ENCODE results near the gene PPIH. TPM values are rescaled to one million over a fixed set of nuclear protein-coding genes. Genes with fewer than 3 reads are reported as not detected.
"Not testable (repeated sequence)": the region's sequence is repeated elsewhere in the genome, so short reads cannot be mapped to it uniquely, and the experiment has no call there.

Gene PPIH
- total RNA-seq, 1 donor = 26.1 TPM

GRCh38 chr1:42698081-42698813, 40.0 kb downstream of the PPIH start:
- Histone ChIP-seq H3K27me3 (ENCODE audit: insufficient read depth, low read length) (no peaks in the 10 kb centered on the region), H3K4me3 (ENCODE audit: low read length) (no peak overlapping the region)

GRCh38 chr1:42700006-42700405, 41.8 kb downstream of the PPIH start:
- H3K27me3 ChIP-seq (ENCODE audit: insufficient read depth, low read length) = no peaks in the 10 kb centered on the region
- no peak overlapping the region for H3K4me3 ChIP-seq (ENCODE audit: low read length)
- no peaks in the 10 kb centered on the region for H3K9me3 ChIP-seq (ENCODE audit: low read depth, low read length)
- no peaks in the 10 kb centered on the region for H3K4me1 ChIP-seq (ENCODE audit: insufficient read depth, low read length)

More at GRCh38 chr1:42698081-42698813, 40.0 kb downstream of the PPIH start:
- Histone ChIP-seq H3K4me1 (ENCODE audit: insufficient read depth, low read length) (no peaks in the 10 kb centered on the region), H3K9me3 (ENCODE audit: low read depth, low read length) (no peaks in the 10 kb centered on the region)

GRCh38 chr1:42703888-42704464, 45.8 kb downstream of the PPIH start:
- Histone ChIP-seq H3K4me1 (ENCODE audit: insufficient read depth, low read length) (no peaks in the 10 kb centered on the region), H3K4me3 (ENCODE audit: low read length) (no peak overlapping the region), H3K27me3 (ENCODE audit: insufficient read depth, low read length) (no peaks in the 10 kb centered on the region), H3K9me3 (ENCODE audit: low read depth, low read length) (no peaks in the 10 kb centered on the region)

GRCh38 chr1:42712808-42713207, 54.6 kb downstream of the PPIH start:
- H3K4me3 ChIP-seq (ENCODE audit: low read length); H3K27me3 ChIP-seq (ENCODE audit: insufficient read depth, low read length); H3K4me1 ChIP-seq (ENCODE audit: insufficient read depth, low read length): not testable (repeated sequence)
- H3K9me3 ChIP-seq (ENCODE audit: low read depth, low read length) = peaks cover 19% of the 10 kb centered on the region

- no peaks in the 10 kb centered on the region for H3K4me1 ChIP-seq (ENCODE audit: insufficient read depth, low read length)
- no peak overlapping the region for H3K4me3 ChIP-seq (ENCODE audit: low read length)
- peaks cover 19% of the 10 kb centered on the region for H3K9me3 ChIP-seq (ENCODE audit: low read depth, low read length)
- H3K27me3 ChIP-seq (ENCODE audit: insufficient read depth, low read length) = no peaks in the 10 kb centered on the region
Measured at GRCh38 chr1:42713293-42713692, 55.1 kb downstream of the PPIH start.

- H3K4me1 ChIP-seq (ENCODE audit: insufficient read depth, low read length); H3K4me3 ChIP-seq (ENCODE audit: low read length); H3K27me3 ChIP-seq (ENCODE audit: insufficient read depth, low read length): not testable (repeated sequence)
- peaks cover 19% of the 10 kb centered on the region for H3K9me3 ChIP-seq (ENCODE audit: low read depth, low read length)
Measured at GRCh38 chr1:42714441-42714840, 56.2 kb downstream of the PPIH start.

GRCh38 chr1:42720868-42721267, 62.6 kb downstream of the PPIH start:
- no peaks in the 10 kb centered on the region for H3K27me3 ChIP-seq (ENCODE audit: insufficient read depth, low read length)
- H3K9me3 ChIP-seq (ENCODE audit: low read depth, low read length) = no peaks in the 10 kb centered on the region
- H3K4me1 ChIP-seq (ENCODE audit: insufficient read depth, low read length) = no peaks in the 10 kb centered on the region
- no peak overlapping the region for H3K4me3 ChIP-seq (ENCODE audit: low read length)

- H3K9me3 ChIP-seq (ENCODE audit: low read depth, low read length) = no peaks in the 10 kb centered on the region
- no peak overlapping the region for H3K4me3 ChIP-seq (ENCODE audit: low read length)
- H3K27me3 ChIP-seq (ENCODE audit: insufficient read depth, low read length) = no peaks in the 10 kb centered on the region
- no peaks in the 10 kb centered on the region for H3K4me1 ChIP-seq (ENCODE audit: insufficient read depth, low read length)
Measured at GRCh38 chr1:42721926-42722325, 63.7 kb downstream of the PPIH start.

- H3K27me3 ChIP-seq (ENCODE audit: insufficient read depth, low read length); H3K4me1 ChIP-seq (ENCODE audit: insufficient read depth, low read length); H3K9me3 ChIP-seq (ENCODE audit: low read depth, low read length): not testable (repeated sequence)
Measured at GRCh38 chr1:42722403-42722802, 64.2 kb downstream of the PPIH start.

GRCh38 chr1:42723511-42723910, 65.3 kb downstream of the PPIH start:
- no peak overlapping the region for H3K4me3 ChIP-seq (ENCODE audit: low read length)
- H3K9me3 ChIP-seq (ENCODE audit: low read depth, low read length) = no peaks in the 10 kb centered on the region
- no peaks in the 10 kb centered on the region for H3K27me3 ChIP-seq (ENCODE audit: insufficient read depth, low read length)
- H3K4me1 ChIP-seq (ENCODE audit: insufficient read depth, low read length) = no peaks in the 10 kb centered on the region

More at GRCh38 chr1:42722403-42722802, 64.2 kb downstream of the PPIH start:
- not testable (repeated sequence) for H3K4me3 ChIP-seq (ENCODE audit: low read length)

GRCh38 chr1:42725820-42726219, 67.6 kb downstream of the PPIH start:
- H3K4me3 ChIP-seq (ENCODE audit: low read length); H3K4me1 ChIP-seq (ENCODE audit: insufficient read depth, low read length): not testable (repeated sequence)

More at GRCh38 chr1:42725820-42726219, 67.6 kb downstream of the PPIH start:
- H3K9me3 ChIP-seq (ENCODE audit: low read depth, low read length); H3K27me3 ChIP-seq (ENCODE audit: insufficient read depth, low read length): not testable (repeated sequence)

Other genes with a start within 250 kb of the PPIH start
- gene ZMYND12, start 202.4 kb upstream of the PPIH start, total RNA-seq = 0.84 TPM
- 35.6 TPM for gene PPCS, start 201.9 kb upstream of the PPIH start, total RNA-seq
- 2.3 TPM for gene CCDC30, start 195.1 kb upstream of the PPIH start, total RNA-seq
- gene YBX1, start 24.0 kb downstream of the PPIH start, total RNA-seq = 446 TPM
- gene CLDN19, start 81.8 kb downstream of the PPIH start, total RNA-seq = under 0.01 TPM
- gene P3H1, start 108.6 kb downstream of the PPIH start, total RNA-seq = 12.7 TPM
- gene C1orf50, start 108.8 kb downstream of the PPIH start, total RNA-seq = 6.3 TPM
- gene TMEM269, start 126.6 kb downstream of the PPIH start, total RNA-seq = 1.0 TPM
- 6.4 TPM for gene ERMAP, start 158.7 kb downstream of the PPIH start, total RNA-seq
- 22.5 TPM for gene SVBP, start 159.0 kb downstream of the PPIH start, total RNA-seq
- 1.6 TPM for gene ZNF691, start 188.2 kb downstream of the PPIH start, total RNA-seq

Measured in mononuclear cell (primary cell).